COLO668 (cell line): ENCODE results near the gene PGLYRP1.
A peak's percentile ranks its signal among the peaks of the same experiment; 100 is the strongest.

Experiments used
- DNase-seq: peaks from one replicate; lab custom pipeline; 2025; ENCODE audit not compliant: unreplicated experiment; lab: John Stamatoyannopoulos, UW

PGLYRP1 gene

GRCh38 chr19:46006411-46006810, 16.4 kb downstream of the PGLYRP1 start:
- DNase-seq: no peak

GRCh38 chr19:46002678-46003275, 20.1 kb downstream of the PGLYRP1 start:
- DNase-seq: no peak

GRCh38 chr19:46000491-46001246, 22.2 kb downstream of the PGLYRP1 start:
- DNase-seq: peak; percentile 67

GRCh38 chr19:45999653-46000121, 23.2 kb downstream of the PGLYRP1 start:
- DNase-seq: peak; percentile 60

- no peak for DNase-seq
These were observed 24.0 kb downstream of the PGLYRP1 start for GRCh38 chr19:45998834-45999233.

- DNase-seq: no peak
These were observed 25.9 kb downstream of the PGLYRP1 start for GRCh38 chr19:45996933-45997332.

GRCh38 chr19:45995715-45996385, 27.0 kb downstream of the PGLYRP1 start:
- no peak for DNase-seq

- peak; percentile 98 for DNase-seq
These were observed 27.7 kb downstream of the PGLYRP1 start, which contains the start of gene CCDC61 for GRCh38 chr19:45994998-45995714. TSS of gene CCDC61 (plus strand) at chr19:45995467. CDS start at chr19:46003019, 7,552 bp downstream.

GRCh38 chr19:45994456-45994997, 28.3 kb downstream of the PGLYRP1 start:
- no peak for DNase-seq

GRCh38 chr19:45990113-45990728, 32.6 kb downstream of the PGLYRP1 start:
- no peak for DNase-seq

GRCh38 chr19:45985321-45985720, 37.5 kb downstream of the PGLYRP1 start:
- no peak for DNase-seq

- no peak for DNase-seq
These were observed 41.5 kb downstream of the PGLYRP1 start for GRCh38 chr19:45981350-45981749.

- DNase-seq: no peak
These were observed 44.7 kb downstream of the PGLYRP1 start for GRCh38 chr19:45978156-45978555.

GRCh38 chr19:45976178-45976577, 46.7 kb downstream of the PGLYRP1 start:
- peak; percentile 8 for DNase-seq

- DNase-seq: no peak
These were observed 47.4 kb downstream of the PGLYRP1 start for GRCh38 chr19:45975306-45976070.

GRCh38 chr19:45973553-45974338, 49.1 kb downstream of the PGLYRP1 start, which contains the start of gene NOVA2:
TSS of gene NOVA2 (minus strand) at chr19:45973865. CDS start at chr19:45973351, 514 bp downstream.
- DNase-seq: peak; percentile 62

- peak; percentile 28 for DNase-seq
These were observed 49.8 kb downstream of the PGLYRP1 start for GRCh38 chr19:45972947-45973540.
